ENCODE results near the gene GPR180. TPM values are rescaled to one million over a fixed set of nuclear protein-coding genes. Genes with fewer than 3 reads are reported as not detected.

The GPR180 gene
- total RNA-seq (2021) (2.6 and 4.0 TPM in 2 replicates), Bru-seq, nascent RNA (percentile 68 among the genes with signal in this experiment), BruChase-seq, experiment 1, labeled RNA remaining after a 2-hour chase (percentile 69 among the genes with signal in this experiment), BruChase-seq, experiment 2, labeled RNA remaining after a 6-hour chase (percentile 70 among the genes with signal in this experiment)
- long read RNA-seq, full-length matches to known transcripts = 12 of 16 reads
- long read RNA-seq, partial matches to known transcripts = 0 of 16 reads
- long read RNA-seq, other reads (novel, unspliced or antisense) = 4 of 16 reads

GRCh38 chr13:94601446-94602431 is at the start of gene GPR180:
Gene GPR180, plus strand, starts transcription at chr13:94601857. Its CDS starts 71 bp downstream, at chr13:94601928.
- H3K36me3 ChIP-seq (ENCODE audit: low read depth) = peaks cover 4% of the 10 kb centered on the region; the same call in 1 of the 2 replicates
- H3K27me3 ChIP-seq (ENCODE audit: insufficient read depth, low read depth) = no peaks in the 10 kb centered on the region
- DNase-seq = peak; percentile 92 to 99
- H3K9me2 ChIP-seq (ENCODE audit: insufficient read depth) = no peaks in the 10 kb centered on the region
- H2AFZ ChIP-seq = peak within 1 kb of the TSS; percentile 97
- ChIA-PET POLR2A (ENCODE audit: unreplicated experiment) (no interaction called here), CTCF (interaction anchor here (0.7 kb wide), 2 partner anchors 52 to 454 kb away, joined by 5 to 7 read pairs; no protein-coding TSS in a partner anchor)
- no peaks in the 10 kb centered on the region for H4K20me1 ChIP-seq (ENCODE audit: insufficient read depth)
- H3K27ac ChIP-seq = no peak within 1 kb of the TSS
- TF ChIP-seq EZH2 (IDR thresholded peaks at IDR 0.05; ENCODE audit: low read depth) = no peak
- no peak for TF ChIP-seq CTCF (conservative IDR thresholded peaks at IDR 0.05)
- peaks cover 11% of the 10 kb centered on the region for H3K4me1 ChIP-seq (replicated peaks; ENCODE audit: insufficient read depth)
- H3F3A ChIP-seq (ENCODE audit: insufficient read depth, low read depth) = peaks cover 12% of the 10 kb centered on the region
- peaks cover 14% of the 10 kb centered on the region for H3K79me2 ChIP-seq (ENCODE audit: low read depth)
- intact Hi-C loops (cut with micrococcal nuclease; ENCODE audit: unreplicated experiment) = loop anchor here (1.0 kb wide), 1 partner anchor 52 kb away; no protein-coding TSS in a partner anchor
- peak within 1 kb of the TSS; percentile 96 for H3K4me3 ChIP-seq
- BruUV-seq (replicated peaks) = TSS peak; percentile 35
- H3K4me2 ChIP-seq = peak within 1 kb of the TSS; percentile 94
- H3K9me3 ChIP-seq (ENCODE audit: insufficient read depth, low read depth) = no peaks in the 10 kb centered on the region

- ChIA-PET POLR2A (ENCODE audit: unreplicated experiment) (no interaction called here), CTCF (no interaction called here)
- DNase-seq = no peak
- Histone ChIP-seq H4K20me1 (ENCODE audit: insufficient read depth) (no peaks in the 10 kb centered on the region), H3K4me2 (no peak overlapping the region), H3K27ac (no peak overlapping the region), H3F3A (ENCODE audit: insufficient read depth, low read depth) (peaks cover 32% of the 10 kb centered on the region), H3K27me3 (ENCODE audit: insufficient read depth, low read depth) (no peaks in the 10 kb centered on the region), H3K9me3 (ENCODE audit: insufficient read depth, low read depth) (no peaks in the 10 kb centered on the region), H3K4me3 (no peak overlapping the region), H3K9me2 (ENCODE audit: insufficient read depth) (no peaks in the 10 kb centered on the region), H3K36me3 (ENCODE audit: low read depth) (no peaks in the 10 kb centered on the region), H3K4me1 (replicated peaks; ENCODE audit: insufficient read depth) (peaks cover 22% of the 10 kb centered on the region), H2AFZ (no peak overlapping the region), H3K79me2 (ENCODE audit: low read depth) (no peaks in the 10 kb centered on the region)
- TF ChIP-seq CTCF (conservative IDR thresholded peaks at IDR 0.05) (no peak), EZH2 (IDR thresholded peaks at IDR 0.05; ENCODE audit: low read depth) (no peak)
- intact Hi-C loops (cut with micrococcal nuclease; ENCODE audit: unreplicated experiment) = no loop called here
- BruUV-seq (replicated peaks) = no TSS peak
These were observed 49.6 kb upstream of the GPR180 start for GRCh38 chr13:94552095-94552494.

- intact Hi-C loops (cut with micrococcal nuclease; ENCODE audit: unreplicated experiment) = no loop called here
These were observed 47.9 kb upstream of the GPR180 start for GRCh38 chr13:94553766-94554165.

More at GRCh38 chr13:94553766-94554165, 47.9 kb upstream of the GPR180 start:
- Histone ChIP-seq H3K4me3 (no peak overlapping the region), H3F3A (ENCODE audit: insufficient read depth, low read depth) (peaks cover 23% of the 10 kb centered on the region), H3K9me2 (ENCODE audit: insufficient read depth) (no peaks in the 10 kb centered on the region), H3K79me2 (ENCODE audit: low read depth) (no peaks in the 10 kb centered on the region), H3K9me3 (ENCODE audit: insufficient read depth, low read depth) (no peaks in the 10 kb centered on the region), H4K20me1 (ENCODE audit: insufficient read depth) (no peaks in the 10 kb centered on the region), H2AFZ (no peak overlapping the region), H3K4me1 (replicated peaks; ENCODE audit: insufficient read depth) (peaks cover 14% of the 10 kb centered on the region), H3K4me2 (no peak overlapping the region), H3K27ac (no peak overlapping the region), H3K27me3 (ENCODE audit: insufficient read depth, low read depth) (no peaks in the 10 kb centered on the region), H3K36me3 (ENCODE audit: low read depth) (no peaks in the 10 kb centered on the region)
- no peak for TF ChIP-seq EZH2 (IDR thresholded peaks at IDR 0.05; ENCODE audit: low read depth)
- TF ChIP-seq CTCF (conservative IDR thresholded peaks at IDR 0.05) = no peak
- DNase-seq = peak in 1 of 2 experiments; percentile 19
- BruUV-seq (replicated peaks) = no TSS peak
- POLR2A ChIA-PET (ENCODE audit: unreplicated experiment) = no interaction called here
- CTCF ChIA-PET = no interaction called here

Measured in PC-9 (cell line).